ENCODE data around the gene PBRM1.

DNA sequence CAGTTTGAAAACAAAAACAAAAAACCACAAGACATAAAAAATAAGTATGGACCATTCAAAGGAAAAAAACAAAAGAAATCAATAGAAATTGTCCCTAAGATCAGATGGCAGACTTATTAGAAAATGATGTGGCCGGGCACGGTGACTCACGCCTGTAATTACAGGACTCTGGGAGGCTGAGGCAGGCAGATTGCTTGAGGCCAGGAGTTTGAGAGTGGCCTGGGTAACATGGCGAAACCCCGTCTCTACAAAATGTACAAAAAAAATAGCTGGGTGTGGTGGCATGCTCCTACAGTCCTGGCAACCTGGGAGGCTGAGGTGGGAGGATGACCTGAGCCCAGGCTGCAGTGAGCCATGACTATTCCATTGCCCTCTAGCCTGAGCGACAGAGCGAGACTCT is 36.8 kb upstream of the PBRM1 start:
- TF ChIP-seq, protein P1, sequence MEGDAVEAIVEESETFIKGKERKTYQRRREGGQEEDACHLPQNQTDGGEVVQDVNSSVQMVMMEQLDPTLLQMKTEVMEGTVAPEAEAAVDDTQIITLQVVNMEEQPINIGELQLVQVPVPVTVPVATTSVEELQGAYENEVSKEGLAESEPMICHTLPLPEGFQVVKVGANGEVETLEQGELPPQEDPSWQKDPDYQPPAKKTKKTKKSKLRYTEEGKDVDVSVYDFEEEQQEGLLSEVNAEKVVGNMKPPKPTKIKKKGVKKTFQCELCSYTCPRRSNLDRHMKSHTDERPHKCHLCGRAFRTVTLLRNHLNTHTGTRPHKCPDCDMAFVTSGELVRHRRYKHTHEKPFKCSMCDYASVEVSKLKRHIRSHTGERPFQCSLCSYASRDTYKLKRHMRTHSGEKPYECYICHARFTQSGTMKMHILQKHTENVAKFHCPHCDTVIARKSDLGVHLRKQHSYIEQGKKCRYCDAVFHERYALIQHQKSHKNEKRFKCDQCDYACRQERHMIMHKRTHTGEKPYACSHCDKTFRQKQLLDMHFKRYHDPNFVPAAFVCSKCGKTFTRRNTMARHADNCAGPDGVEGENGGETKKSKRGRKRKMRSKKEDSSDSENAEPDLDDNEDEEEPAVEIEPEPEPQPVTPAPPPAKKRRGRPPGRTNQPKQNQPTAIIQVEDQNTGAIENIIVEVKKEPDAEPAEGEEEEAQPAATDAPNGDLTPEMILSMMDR (IDR thresholded peaks at IDR 0.05): no peak
- TF ChIP-seq POLR2A (IDR thresholded peaks at IDR 0.05): no peak
